Stimulated activated naive CD4-positive, alpha-beta T cell treated with Interleukin-2 at 50 U/mL for 16 hours (primary cell): ENCODE measurements around the gene SGSM1.

Experiments used
- DNase-seq: peaks from one replicate; lab custom pipeline; 2025; lab: John Stamatoyannopoulos, UW

SGSM1 gene

DNA sequence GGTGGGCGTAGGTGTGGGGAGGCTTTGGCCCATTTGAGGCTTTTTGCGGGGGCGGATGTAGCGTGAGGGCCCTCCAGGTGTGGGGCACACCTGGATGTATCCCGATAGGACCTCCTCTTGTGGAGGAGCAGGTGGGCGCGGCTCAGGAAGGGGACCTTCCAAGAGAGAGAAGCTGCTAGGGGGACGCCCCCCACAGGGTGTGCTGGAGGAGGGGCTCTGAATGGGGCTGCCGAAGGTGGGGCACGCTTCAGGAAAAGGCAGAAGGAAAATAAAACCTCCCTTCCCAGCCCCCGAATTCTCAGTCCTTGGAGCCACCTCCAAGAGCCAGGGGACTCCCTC lies 621 bp downstream of the SGSM1 start:
- no peak for DNase-seq

GRCh38 chr22:24807284-24807950 lies 1.4 kb downstream of the SGSM1 start:
- no peak for DNase-seq

DNA sequence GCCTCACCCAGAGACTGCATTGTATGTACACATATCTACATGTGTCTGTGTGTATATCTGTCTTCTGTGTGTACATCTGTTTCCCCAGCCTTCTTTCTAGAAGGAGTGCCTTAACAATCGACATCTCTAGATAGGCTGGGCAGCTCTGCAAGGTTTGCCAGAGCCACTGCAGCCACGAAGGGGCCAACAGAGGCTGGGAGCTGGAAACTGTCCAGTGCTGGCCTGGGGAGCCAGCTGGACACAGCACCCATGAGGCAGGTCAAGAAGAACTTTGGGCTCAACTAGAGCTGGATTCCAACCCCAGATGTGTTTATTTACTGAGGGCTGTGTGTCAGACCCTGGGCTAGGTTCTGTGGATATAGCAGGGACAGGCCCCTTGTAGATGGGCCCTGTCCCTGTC lies 3.3 kb downstream of the SGSM1 start:
- DNase-seq: no peak

GRCh38 chr22:24810043-24810749 lies 4.2 kb downstream of the SGSM1 start:
- no peak for DNase-seq

DNA sequence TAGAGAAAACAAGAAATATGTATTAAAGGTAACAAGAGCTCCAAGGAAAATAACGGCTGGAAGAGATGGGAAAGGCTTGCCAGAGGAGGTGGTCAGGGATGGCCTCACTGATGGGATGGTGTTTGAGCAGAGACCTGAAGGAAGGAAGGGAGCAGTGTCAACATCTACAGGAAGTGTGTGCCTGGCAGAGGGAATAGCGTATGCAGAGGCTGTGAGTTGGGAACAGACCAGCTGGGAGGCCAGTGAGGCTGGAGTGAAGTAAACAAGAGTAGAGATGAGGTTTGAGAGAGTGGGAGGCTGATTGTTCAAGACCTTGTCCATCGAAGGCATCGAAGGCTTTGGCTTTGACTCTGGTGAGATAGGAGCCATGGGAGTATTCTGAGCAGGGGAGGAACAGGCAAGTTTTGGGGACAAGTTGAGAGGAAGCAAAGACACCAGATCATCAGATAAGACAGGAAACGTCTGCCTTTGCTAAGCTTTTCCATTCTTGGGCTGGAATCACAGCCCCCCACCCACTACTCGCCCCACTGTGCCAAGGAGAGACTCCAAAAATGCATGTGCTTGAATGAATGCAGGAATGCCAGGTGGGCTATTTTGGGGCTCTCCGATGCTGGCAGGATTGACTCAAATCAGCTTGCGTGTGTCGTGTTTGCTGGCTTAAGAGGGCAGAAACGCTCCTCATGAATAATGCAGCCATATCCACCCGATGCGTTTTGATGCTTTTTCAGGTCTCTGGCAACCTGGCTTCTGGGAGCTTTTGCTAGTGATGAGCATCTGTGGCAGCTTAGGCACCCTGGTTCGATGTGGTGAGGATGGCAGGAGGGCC lies 7.2 kb downstream of the SGSM1 start:
- no peak for DNase-seq

GRCh38 chr22:24813861-24814770 lies 8.1 kb downstream of the SGSM1 start:
- DNase-seq: no peak

GRCh38 chr22:24816806-24817205 lies 10.8 kb downstream of the SGSM1 start:
- DNase-seq: no peak

DNA sequence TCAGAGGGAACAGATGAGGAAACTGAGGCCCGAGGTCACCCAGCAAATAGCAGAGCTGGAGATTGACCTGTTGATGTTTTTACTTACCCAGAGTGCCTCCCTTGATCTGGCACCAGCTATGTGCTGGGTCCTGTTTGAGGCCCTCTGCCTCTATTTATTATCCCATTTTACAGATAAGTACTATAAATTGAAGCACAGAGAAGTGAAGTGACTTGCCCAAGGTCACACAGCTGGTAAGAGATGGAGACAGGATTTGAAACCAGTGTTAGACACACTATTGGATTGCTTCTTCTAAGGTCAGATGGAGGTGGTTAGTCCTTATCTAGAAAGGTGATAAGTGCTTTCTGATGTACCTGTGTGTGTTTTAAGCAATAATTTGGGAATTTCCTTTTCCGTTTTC lies 13.5 kb downstream of the SGSM1 start:
- no peak for DNase-seq

- DNase-seq: no peak
Observed at GRCh38 chr22:24819911-24820461, 14.0 kb downstream of the SGSM1 start.

DNA sequence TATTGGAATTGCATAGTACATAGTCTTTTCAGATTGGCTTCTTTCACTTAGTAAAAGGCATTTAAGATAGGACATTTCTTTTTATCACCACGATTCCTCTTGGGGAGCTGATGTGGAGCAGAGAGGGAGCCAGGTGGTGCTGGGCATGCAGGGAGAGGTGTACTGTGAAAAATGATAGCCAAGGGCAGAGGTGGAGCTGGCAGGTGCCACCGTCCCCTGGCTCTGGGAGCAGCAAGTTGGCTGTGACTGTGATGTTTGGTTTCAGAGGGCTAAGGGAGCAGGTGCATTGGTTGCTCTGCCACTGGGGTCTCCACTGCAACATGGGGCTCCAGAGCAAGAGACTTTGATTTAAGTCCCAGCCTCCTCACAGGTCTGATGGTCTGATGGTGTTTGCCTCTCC lies 16.5 kb downstream of the SGSM1 start:
- no peak for DNase-seq

DNA sequence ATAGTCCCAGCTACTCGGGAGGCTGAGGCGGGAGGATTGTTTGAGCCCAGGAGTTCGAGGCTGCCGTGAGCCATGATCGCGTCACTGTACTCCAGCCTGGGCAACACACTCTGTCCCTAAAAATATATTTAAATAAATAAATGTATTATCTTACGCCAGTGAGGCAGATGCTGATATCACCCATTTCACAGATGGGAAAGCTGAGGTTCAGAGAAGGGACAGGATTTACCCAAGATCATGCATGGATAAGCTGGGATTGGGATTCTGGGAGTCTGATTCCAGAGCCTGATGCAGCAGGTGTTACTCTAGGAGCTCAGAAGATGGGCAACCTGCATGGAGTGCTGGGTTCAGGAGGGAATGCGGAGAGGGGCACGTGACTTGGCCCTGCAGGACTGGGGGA lies 17.8 kb downstream of the SGSM1 start:
- no peak for DNase-seq

- no peak for DNase-seq
Observed at GRCh38 chr22:24824250-24824649, 18.2 kb downstream of the SGSM1 start.

GRCh38 chr22:24824915-24825314 lies 18.9 kb downstream of the SGSM1 start:
- no peak for DNase-seq

- no peak for DNase-seq
Observed at GRCh38 chr22:24826710-24827285, 20.8 kb downstream of the SGSM1 start.

DNA sequence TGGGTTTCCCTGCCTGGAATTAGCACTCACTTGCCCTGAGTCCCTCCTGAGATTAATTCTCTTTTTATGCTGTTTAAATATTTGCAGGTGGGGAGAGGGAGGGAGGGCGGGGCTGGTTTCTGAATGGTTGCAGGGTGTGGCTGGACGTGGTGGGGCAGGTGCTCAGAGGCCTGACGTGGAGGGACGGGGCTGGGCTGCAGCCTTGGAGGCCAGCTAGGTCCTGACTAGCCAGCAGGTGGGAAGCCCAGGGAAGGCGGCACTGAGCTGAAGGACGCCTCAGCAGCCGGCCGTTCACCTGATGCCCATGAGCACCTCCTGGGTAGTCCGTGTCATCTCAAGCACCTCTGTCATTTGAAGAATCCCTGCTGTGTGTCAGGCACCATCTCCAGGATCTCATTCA lies 21.3 kb downstream of the SGSM1 start:
- no peak for DNase-seq

GRCh38 chr22:24830205-24830979 lies 24.4 kb downstream of the SGSM1 start:
- DNase-seq: no peak

GRCh38 chr22:24831687-24832086 lies 25.7 kb downstream of the SGSM1 start:
- DNase-seq: no peak

DNA sequence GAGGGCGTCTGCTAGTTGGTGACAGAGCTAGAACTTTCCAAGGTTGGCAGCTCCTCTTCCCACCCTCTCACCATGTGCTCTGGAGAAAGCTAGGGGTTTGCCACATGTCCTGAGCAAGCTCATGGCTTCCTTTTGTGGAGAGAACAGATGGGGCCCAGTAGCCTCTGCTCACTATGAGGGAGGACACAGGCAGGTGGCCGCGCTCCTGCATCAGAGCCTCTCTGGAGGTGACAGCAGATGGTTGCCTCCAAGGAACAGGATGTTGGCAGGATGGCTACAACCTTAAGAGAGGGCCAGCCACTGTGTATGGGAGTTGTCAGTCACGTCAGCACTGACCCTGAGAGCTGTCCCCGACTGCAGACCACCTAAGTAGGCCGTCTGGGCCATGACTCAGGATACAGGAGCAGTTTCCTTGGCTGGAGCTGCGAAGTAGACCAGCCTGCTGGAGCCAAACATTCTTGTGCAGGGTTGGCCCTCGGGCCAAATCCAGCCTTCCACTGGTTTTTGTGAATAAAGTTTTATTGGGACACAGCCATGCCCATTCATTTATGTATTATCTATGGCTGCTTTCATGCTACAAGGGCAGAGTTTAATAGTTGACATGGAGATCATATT lies 28.0 kb downstream of the SGSM1 start:
- no peak for DNase-seq

- DNase-seq: no peak
Observed at GRCh38 chr22:24834845-24835570, 29.0 kb downstream of the SGSM1 start.
